ENCODE data around the gene PDCD10.

The PDCD10 gene

DNA sequence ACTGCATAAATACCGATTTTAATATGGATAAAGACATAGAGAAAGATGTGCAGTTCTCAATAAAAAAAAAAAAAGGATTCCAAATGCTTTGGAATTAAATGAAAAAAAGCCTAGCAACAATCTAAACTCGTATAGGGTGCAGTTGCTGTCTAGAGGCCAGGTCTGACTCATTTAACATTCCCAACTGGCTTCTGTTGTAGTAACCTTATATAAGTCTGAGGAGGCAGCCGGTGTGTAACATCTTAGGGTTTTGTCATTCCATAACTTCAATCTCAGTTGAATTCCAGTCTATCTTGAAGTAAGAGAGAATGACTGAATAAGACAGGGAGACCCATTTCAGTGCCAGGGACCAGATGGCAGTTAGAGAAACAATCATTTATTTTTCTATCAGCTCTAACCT lies 6.5 kb downstream of the PDCD10 start:
- no peaks in the 10 kb centered on the region for H3K27me3 ChIP-seq (ENCODE audit: insufficient read depth, insufficient read length)
- no peak for DNase-seq (ENCODE audit: low read depth, low spot score)
- peaks cover 12% of the 10 kb centered on the region for H3K36me3 ChIP-seq (ENCODE audit: insufficient read depth, insufficient read length, low read length)
- TF ChIP-seq SUZ12 (IDR thresholded peaks at IDR 0.05; ENCODE audit: extremely low read depth, insufficient read depth, insufficient read length), result no peak
- H3K9me3 ChIP-seq (ENCODE audit: insufficient read depth, low read length), result no peaks in the 10 kb centered on the region
- no peak overlapping the region for H3K9ac ChIP-seq (ENCODE audit: insufficient read length, low read depth)
- H3K4me1 ChIP-seq (ENCODE audit: insufficient read depth, insufficient read length), result no peaks in the 10 kb centered on the region
- no peak overlapping the region for H3K4me3 ChIP-seq (ENCODE audit: insufficient read length, low read depth)

DNA sequence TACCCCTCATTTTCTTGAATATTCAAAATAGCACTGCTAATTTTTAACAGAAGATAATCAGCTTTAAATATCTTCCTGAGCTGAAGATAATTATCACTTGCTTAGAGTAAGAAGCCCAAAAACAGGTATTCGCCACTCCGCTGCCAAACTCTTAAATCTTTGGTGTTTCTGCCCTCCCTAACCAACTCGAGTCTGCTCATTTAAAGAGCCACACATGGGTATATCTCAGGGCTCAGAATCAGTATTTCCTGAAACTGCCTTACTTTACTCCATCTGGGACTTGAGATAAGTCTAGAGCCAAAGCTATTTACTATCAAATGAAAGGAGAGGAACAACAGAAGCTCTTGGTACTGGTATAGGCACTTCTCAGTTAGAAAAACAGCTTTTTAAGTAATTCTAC lies 10.8 kb downstream of the PDCD10 start:
- Histone ChIP-seq H3K4me1 (ENCODE audit: insufficient read depth, insufficient read length) (no peaks in the 10 kb centered on the region), H3K4me3 (ENCODE audit: insufficient read length, low read depth) (no peak overlapping the region), H3K36me3 (ENCODE audit: insufficient read depth, insufficient read length, low read length) (peaks cover 27% of the 10 kb centered on the region), H3K9me3 (ENCODE audit: insufficient read depth, low read length) (no peaks in the 10 kb centered on the region), H3K9ac (ENCODE audit: insufficient read length, low read depth) (no peak overlapping the region), H3K27me3 (ENCODE audit: insufficient read depth, insufficient read length) (no peaks in the 10 kb centered on the region)
- DNase-seq (ENCODE audit: low read depth, low spot score), result no peak
- TF ChIP-seq SUZ12 (IDR thresholded peaks at IDR 0.05; ENCODE audit: extremely low read depth, insufficient read depth, insufficient read length) (no peak), YY1 (IDR thresholded peaks at IDR 0.05; ENCODE audit: insufficient read depth, insufficient read length) (no peak), ZNF274 (IDR thresholded peaks at IDR 0.05; ENCODE audit: low read depth, low read length) (no peak)

DNA sequence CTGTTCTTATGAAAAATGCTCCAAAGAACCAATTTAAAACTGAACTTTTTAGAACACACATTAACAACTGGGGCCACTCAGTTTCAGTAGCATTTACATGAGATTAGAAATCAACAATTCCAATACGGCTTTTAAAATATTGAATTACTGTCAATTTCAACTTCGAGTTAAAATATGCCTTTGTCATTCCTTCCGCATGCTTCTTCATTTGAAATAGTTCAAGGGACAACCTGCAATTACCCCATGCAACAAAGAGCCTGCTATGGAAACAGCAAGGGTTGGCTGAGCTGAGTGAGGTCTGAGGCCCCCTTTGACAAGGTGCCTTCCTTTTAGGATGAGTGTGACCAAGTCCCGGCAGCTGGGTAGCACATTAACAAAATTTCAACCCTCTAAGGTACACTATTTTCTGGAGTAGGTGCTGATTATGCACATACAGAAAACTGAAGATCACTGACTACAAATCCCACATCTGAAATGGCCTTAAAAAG lies 11.6 kb downstream of the PDCD10 start:
- no peak overlapping the region for H3K9ac ChIP-seq (ENCODE audit: insufficient read length, low read depth)
- TF ChIP-seq YY1 (IDR thresholded peaks at IDR 0.05; ENCODE audit: insufficient read depth, insufficient read length) (no peak), SUZ12 (IDR thresholded peaks at IDR 0.05; ENCODE audit: extremely low read depth, insufficient read depth, insufficient read length) (no peak), ZNF274 (IDR thresholded peaks at IDR 0.05; ENCODE audit: low read depth, low read length) (no peak)
- H3K27me3 ChIP-seq (ENCODE audit: insufficient read depth, insufficient read length), result no peaks in the 10 kb centered on the region
- DNase-seq (ENCODE audit: low read depth, low spot score), result no peak
- no peak overlapping the region for H3K4me3 ChIP-seq (ENCODE audit: insufficient read length, low read depth)
- peaks cover 35% of the 10 kb centered on the region for H3K36me3 ChIP-seq (ENCODE audit: insufficient read depth, insufficient read length, low read length)
- H3K4me1 ChIP-seq (ENCODE audit: insufficient read depth, insufficient read length), result no peaks in the 10 kb centered on the region
- H3K9me3 ChIP-seq (ENCODE audit: insufficient read depth, low read length), result no peaks in the 10 kb centered on the region

DNA sequence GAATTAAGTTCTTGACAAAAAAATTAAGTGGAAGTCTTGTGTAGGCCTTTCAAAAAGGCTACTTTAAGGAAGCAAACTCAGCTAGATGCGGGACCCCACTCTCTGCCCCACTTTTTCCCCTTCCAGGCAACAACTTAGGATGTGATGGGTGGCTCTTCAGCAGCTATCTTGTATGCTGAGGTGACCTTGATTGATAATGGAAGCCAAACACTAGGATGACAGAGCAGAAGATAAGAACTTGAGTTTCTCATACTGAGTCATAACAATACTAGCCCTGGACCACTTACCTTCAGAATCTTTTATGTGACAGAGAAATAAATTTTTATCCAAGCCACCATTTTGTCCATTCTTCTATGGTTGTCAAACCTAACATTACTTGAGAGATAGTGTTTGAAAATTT lies 16.1 kb downstream of the PDCD10 start:
- Histone ChIP-seq H3K9me3 (ENCODE audit: insufficient read depth, low read length) (no peaks in the 10 kb centered on the region), H3K27me3 (ENCODE audit: insufficient read depth, insufficient read length) (no peaks in the 10 kb centered on the region), H3K9ac (ENCODE audit: insufficient read length, low read depth) (no peak overlapping the region), H3K4me1 (ENCODE audit: insufficient read depth, insufficient read length) (no peaks in the 10 kb centered on the region), H3K36me3 (ENCODE audit: insufficient read depth, insufficient read length, low read length) (peaks cover 54% of the 10 kb centered on the region), H3K4me3 (ENCODE audit: insufficient read length, low read depth) (no peak overlapping the region)
- DNase-seq (ENCODE audit: low read depth, low spot score), result no peak
- TF ChIP-seq ZNF274 (IDR thresholded peaks at IDR 0.05; ENCODE audit: low read depth, low read length), result no peak
- TF ChIP-seq SUZ12 (IDR thresholded peaks at IDR 0.05; ENCODE audit: extremely low read depth, insufficient read depth, insufficient read length), result no peak
- no peak for TF ChIP-seq YY1 (IDR thresholded peaks at IDR 0.05; ENCODE audit: insufficient read depth, insufficient read length)

DNA sequence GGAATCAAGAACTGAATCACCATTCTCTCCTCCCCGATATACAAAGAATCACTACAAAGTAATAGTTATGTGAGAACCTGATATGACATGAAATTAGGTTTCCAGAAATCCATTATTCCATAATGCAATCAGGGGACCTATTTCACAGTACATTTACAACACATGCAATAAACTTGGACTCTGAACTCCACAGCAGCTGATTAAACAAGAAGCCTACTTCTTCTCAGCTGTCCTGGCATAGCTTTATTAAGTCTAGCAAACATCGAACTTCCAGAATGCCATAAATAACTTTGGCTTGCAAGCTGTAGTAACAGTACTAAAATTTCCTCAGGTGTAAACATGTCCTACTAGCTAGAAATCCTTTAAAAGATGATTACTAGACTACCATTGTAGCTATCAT lies 17.8 kb downstream of the PDCD10 start:
- H3K9me3 ChIP-seq (ENCODE audit: insufficient read depth, low read length), result no peaks in the 10 kb centered on the region
- no peak for DNase-seq (ENCODE audit: low read depth, low spot score)
- peaks cover 46% of the 10 kb centered on the region for H3K36me3 ChIP-seq (ENCODE audit: insufficient read depth, insufficient read length, low read length)
- no peak for TF ChIP-seq SUZ12 (IDR thresholded peaks at IDR 0.05; ENCODE audit: extremely low read depth, insufficient read depth, insufficient read length)
- no peaks in the 10 kb centered on the region for H3K4me1 ChIP-seq (ENCODE audit: insufficient read depth, insufficient read length)
- H3K4me3 ChIP-seq (ENCODE audit: insufficient read length, low read depth), result no peak overlapping the region
- H3K9ac ChIP-seq (ENCODE audit: insufficient read length, low read depth), result no peak overlapping the region
- no peaks in the 10 kb centered on the region for H3K27me3 ChIP-seq (ENCODE audit: insufficient read depth, insufficient read length)

DNA sequence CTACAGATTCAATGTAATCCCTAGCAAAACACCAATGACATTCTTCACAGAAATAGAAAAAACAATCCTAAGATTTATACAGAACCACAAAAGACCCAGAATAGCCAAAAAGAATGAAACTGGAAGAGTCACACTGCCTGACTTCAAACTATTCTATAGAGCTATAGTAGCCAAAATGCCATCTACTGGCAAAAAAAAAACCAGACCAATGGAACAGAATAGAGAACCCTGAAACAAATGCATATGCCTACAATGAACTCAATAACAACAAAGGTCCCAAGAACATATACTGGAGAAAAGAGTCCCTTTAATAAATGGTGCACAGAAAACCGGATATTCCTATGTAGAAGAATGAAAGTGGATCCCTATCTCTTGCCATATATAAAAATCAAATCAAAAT lies 19.8 kb downstream of the PDCD10 start:
- DNase-seq (ENCODE audit: low read depth, low spot score), result no peak
- no peak overlapping the region for H3K9ac ChIP-seq (ENCODE audit: insufficient read length, low read depth)
- no peaks in the 10 kb centered on the region for H3K9me3 ChIP-seq (ENCODE audit: insufficient read depth, low read length)
- no peaks in the 10 kb centered on the region for H3K4me1 ChIP-seq (ENCODE audit: insufficient read depth, insufficient read length)
- no peak overlapping the region for H3K4me3 ChIP-seq (ENCODE audit: insufficient read length, low read depth)
- no peaks in the 10 kb centered on the region for H3K27me3 ChIP-seq (ENCODE audit: insufficient read depth, insufficient read length)
- peaks cover 53% of the 10 kb centered on the region for H3K36me3 ChIP-seq (ENCODE audit: insufficient read depth, insufficient read length, low read length)
- no peak for TF ChIP-seq SUZ12 (IDR thresholded peaks at IDR 0.05; ENCODE audit: extremely low read depth, insufficient read depth, insufficient read length)
- TF ChIP-seq ZNF274 (IDR thresholded peaks at IDR 0.05; ENCODE audit: low read depth, low read length), result no peak
- TF ChIP-seq YY1 (IDR thresholded peaks at IDR 0.05; ENCODE audit: insufficient read depth, insufficient read length), result no peak

DNA sequence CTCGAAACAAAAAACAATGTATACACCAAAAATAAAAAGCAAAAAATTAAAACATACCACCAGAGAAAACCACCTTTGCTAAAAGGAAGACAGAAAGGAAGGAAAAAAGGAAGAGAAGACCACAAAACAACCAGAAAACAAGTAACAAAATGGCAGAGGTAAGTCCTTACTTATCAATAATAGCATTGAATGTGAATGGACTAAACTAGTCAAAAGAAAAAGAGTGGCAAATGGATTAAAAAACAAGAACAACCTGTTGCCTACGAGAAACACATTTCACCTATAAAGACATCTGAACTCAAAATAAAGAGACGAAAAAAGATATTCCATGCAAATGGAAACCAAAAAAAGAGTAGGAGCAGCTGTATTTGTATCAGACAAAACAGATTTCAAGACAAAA lies 22.2 kb downstream of the PDCD10 start:
- no peaks in the 10 kb centered on the region for H3K9me3 ChIP-seq (ENCODE audit: insufficient read depth, low read length)
- no peak overlapping the region for H3K9ac ChIP-seq (ENCODE audit: insufficient read length, low read depth)
- no peaks in the 10 kb centered on the region for H3K27me3 ChIP-seq (ENCODE audit: insufficient read depth, insufficient read length)
- H3K36me3 ChIP-seq (ENCODE audit: insufficient read depth, insufficient read length, low read length), result peaks cover 50% of the 10 kb centered on the region
- DNase-seq (ENCODE audit: low read depth, low spot score), result no peak
- H3K4me3 ChIP-seq (ENCODE audit: insufficient read length, low read depth), result no peak overlapping the region
- no peaks in the 10 kb centered on the region for H3K4me1 ChIP-seq (ENCODE audit: insufficient read depth, insufficient read length)
- TF ChIP-seq YY1 (IDR thresholded peaks at IDR 0.05; ENCODE audit: insufficient read depth, insufficient read length) (no peak), SUZ12 (IDR thresholded peaks at IDR 0.05; ENCODE audit: extremely low read depth, insufficient read depth, insufficient read length) (no peak)

DNA sequence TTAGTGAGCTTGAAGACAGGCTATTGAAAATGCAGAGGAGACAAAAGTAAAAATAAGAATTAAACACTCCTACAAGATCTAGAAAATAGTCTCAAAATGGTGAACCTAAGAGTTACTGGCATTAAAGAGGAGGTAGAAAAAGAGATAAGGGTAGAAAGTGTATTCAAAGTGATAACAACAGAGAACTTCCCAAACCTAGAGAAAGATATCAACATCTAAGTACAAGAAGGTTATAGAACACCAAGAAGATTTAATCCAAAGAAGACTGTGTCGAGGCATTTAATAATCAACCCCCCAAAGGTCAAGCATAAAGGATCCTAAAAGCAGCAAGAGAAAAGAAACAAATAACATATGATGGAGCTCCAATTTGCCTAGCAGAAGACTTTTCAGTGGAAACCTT lies 23.3 kb downstream of the PDCD10 start:
- no peaks in the 10 kb centered on the region for H3K9me3 ChIP-seq (ENCODE audit: insufficient read depth, low read length)
- H3K36me3 ChIP-seq (ENCODE audit: insufficient read depth, insufficient read length, low read length), result peaks cover 47% of the 10 kb centered on the region

More for the DNA sequence above, 23.3 kb downstream of the PDCD10 start:
- Histone ChIP-seq H3K4me1 (ENCODE audit: insufficient read depth, insufficient read length) (no peaks in the 10 kb centered on the region), H3K4me3 (ENCODE audit: insufficient read length, low read depth) (no peak overlapping the region), H3K9ac (ENCODE audit: insufficient read length, low read depth) (no peak overlapping the region), H3K27me3 (ENCODE audit: insufficient read depth, insufficient read length) (no peaks in the 10 kb centered on the region)
- TF ChIP-seq SUZ12 (IDR thresholded peaks at IDR 0.05; ENCODE audit: extremely low read depth, insufficient read depth, insufficient read length) (no peak), ZNF274 (IDR thresholded peaks at IDR 0.05; ENCODE audit: low read depth, low read length) (no peak), YY1 (IDR thresholded peaks at IDR 0.05; ENCODE audit: insufficient read depth, insufficient read length) (no peak)
- DNase-seq (ENCODE audit: low read depth, low spot score), result no peak

Measured in NT2/D1 (cell line).